ENCODE data around the gene BSND.

The BSND gene

DNA sequence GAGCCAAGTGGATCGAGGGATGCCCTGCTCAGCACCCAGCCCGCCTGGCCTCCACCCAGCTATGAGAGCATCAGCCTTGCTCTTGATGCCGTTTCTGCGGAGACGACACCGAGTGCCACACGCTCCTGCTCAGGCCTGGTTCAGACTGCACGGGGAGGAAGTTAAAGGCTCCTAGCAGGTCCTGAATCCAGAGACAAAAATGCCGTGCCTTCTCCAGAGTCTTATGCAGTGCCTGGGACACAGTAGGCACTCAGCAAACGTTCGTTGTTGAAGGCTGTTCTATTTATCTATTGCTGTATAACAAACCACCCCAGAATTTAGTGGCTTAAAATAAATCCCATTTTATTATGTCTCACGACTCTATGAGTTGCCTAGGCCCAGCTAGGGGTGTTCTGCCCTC, 6.8 kb upstream of the BSND start:
- no peak for DNase-seq (ENCODE audit: low read depth)

GRCh38 chr1:54993140-54993539, 5.6 kb upstream of the BSND start:
- no peak for DNase-seq (ENCODE audit: low read depth)

- no peak for DNase-seq (ENCODE audit: low read depth)
These were observed 4.3 kb upstream of the BSND start for GRCh38 chr1:54994355-54994990.

DNA sequence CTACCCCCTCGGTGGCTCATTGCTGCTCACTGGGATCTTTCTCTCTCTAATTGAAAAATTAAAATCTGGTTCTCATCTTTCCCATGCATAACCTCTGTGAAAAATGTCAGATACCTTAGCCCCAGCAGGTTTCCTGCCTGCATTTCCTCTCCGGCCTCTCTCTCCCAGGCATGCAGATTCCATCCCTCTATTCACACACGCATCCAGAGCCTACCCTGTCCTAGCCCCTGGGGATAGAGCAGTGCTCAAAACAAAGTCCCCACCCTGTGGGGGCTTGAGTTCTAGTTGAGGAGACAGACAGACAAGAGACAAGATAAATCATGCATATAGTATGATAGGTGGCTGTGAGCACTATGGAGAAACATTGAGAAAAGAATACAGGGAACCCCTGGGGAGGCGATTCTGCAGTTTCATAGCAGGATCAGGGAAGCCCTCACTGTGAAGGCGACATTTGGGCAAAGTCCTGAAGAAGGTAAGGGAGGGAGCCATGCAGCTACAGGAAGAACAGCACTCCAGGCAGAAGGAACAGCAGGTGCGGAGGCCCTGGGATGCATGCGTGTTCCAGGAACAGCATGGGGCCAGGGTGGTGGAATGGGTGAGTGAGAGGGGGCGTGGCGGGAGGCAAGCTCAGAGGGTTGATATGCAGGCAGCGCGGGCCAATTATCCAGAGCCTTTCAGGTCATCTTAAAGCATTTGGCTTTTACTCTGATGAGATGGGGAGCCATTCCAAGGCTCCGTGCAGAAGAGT, 3.5 kb upstream of the BSND start:
- DNase-seq (ENCODE audit: low read depth), result no peak

DNA sequence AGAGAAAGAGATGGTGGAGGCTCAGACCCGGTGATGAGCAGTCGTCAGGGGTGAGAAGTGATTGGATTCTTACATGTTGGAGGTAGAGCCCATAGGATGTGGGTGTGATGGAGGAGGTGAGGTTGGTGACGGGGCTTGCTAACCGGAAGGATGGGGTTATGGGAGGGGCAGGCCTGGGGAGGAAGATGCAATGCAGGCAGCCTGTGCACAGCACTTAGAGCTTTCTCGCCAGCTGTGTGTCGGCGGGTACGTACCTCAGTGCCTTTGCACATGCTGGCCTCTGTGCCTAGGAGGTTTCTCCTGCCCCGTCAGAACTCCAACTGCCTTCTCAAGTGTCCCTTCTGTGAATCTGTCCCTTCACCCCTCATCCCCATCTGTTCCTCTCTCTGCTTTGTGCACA, 2.9 kb upstream of the BSND start:
- DNase-seq (ENCODE audit: low read depth), result peak; percentile 15

GRCh38 chr1:54996359-54996868, 2.3 kb upstream of the BSND start:
- DNase-seq (ENCODE audit: low read depth), result peak; percentile 72

GRCh38 chr1:54996869-54997710, 1.6 kb upstream of the BSND start:
- no peak for DNase-seq (ENCODE audit: low read depth)

DNA sequence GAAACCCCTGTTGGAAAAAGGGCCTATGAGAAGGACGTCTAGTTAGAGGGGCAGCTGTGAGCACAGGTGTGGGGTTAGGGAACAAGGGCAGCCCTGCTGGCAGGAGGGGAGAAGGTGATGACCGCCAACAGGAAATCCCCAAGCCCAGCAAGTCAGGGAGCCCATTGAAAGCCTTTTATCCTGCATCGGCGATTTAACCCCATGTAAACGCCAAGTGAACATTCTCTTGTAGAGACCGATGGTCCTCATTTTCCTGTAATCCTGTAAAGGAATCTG, 1.1 kb upstream of the BSND start:
- no peak for DNase-seq (ENCODE audit: low read depth)

DNA sequence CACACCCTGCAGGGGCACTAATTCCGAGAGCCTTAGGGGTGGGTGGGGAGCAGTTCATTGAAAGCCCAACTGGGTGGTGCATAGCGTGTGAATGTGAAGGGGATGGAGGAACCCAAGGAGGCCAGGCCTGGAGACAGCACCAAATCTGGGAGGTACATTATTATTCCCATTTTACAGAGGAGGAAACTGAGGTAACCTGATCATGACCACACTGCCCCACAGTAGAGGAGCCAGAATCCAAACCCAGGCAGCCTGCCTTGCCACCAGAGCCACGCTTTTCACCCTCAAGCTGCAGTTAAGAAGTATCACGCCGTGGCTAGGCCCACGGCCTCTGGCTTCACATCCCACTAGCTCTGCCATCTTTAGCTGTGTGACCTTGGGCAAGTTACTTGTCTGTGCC, 633 bp upstream of the BSND start:
- DNase-seq (ENCODE audit: low read depth), result no peak

DNA sequence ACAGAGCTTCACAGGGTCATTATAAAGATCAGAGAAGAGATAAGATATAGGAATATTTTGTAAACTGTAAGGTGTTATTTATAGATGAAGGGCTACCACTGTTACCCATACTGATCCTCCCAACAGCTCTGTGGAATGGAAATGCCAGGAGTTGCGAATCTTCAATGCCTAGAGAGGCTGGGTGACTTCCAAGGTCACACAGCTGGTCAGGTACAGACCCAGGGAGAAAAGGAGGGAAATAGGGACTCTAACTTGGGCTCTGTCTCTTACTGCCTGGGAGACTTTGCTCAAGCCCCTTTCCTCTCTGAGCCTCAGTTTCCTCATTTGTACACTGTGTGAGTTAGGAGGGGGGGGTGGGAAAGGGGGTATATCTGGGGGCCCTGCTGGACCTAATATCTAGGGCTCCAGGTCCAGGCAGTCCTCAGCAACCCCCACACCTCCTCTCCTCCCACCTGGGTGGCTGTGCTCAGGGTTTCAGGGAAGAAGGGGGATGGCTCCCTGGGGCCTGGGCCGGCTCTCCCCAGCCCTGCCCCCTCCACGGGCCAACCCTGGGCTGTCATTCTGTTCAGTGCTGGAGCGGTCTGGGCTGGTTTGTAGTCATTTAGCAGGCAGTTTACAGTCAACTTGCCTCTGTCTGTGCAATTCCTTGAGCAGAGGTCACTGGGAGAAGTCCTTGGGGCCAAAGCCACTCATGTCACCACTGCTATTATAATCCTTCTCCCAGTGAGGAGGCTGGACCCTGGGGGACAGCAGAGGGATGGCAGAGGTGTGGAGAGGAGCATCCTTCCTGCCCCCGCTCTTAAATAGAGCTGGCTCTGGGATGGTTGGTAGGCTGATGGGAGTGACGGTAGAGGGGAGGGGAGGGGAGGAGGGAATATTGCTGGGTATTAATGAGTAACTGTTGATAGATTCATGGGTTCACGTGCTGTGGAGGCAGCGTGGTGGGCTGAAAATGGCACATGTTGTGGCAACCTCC, 1.7 kb downstream of the BSND start:
- no peak for DNase-seq (ENCODE audit: low read depth)

DNA sequence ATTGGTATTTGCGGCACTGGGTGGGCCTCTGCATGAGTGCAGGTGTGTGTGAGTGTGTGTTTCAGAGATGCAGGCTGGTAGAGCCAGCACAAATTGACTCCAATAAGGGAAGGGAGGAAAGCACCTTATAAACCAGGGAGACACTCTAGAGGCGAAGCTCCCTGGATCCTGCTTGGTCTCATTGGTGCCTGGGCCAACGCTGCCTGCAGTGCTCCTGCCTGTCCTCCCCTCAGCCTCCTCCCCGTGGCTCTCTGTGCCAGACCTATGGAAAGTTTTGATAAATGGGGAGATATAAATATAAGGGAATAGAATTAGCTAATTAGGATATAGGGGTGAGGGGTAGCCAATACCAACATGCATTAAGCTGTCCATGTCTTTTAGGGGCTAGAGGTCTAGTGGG, 2.6 kb downstream of the BSND start:
- DNase-seq (ENCODE audit: low read depth), result no peak

GRCh38 chr1:55002686-55003085, 4.0 kb downstream of the BSND start:
- no peak for DNase-seq (ENCODE audit: low read depth)

DNA sequence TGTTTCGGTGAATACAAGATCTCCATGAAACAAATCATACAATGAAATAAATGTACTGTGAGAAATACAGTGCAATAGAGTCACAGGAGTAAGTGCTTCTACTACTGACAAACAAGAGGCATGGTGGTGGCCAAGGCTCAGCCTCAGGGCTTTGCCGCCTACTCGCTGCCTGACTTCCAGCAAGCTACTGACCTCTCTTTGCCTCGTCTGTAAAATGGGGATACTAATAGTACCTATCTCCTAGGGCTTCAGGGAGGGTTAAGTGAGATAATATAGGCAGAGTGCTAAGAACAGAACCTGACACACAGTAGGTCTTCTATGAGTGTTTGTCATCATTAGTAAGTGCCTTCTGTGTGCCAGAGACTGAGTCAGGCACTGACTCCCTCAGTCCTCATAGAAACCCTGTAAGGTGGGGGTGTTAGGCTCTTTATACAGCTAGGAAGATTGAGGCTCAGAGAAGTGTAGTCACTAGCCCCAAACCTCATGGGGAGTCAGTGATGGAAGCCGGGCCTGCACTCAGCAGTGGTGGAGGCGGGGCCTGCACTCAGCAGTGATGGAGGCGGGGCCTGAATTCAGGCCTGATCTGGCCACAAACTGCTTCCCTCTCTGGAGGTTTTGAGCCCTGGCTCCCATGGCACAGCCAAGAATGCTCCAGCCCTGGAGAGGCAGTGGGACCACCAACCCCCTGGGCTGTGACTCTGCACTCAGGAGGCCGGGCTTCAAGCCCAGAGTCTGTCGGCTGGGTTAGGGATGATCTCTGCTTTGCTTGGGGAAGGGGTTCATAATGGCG, 6.8 kb downstream of the BSND start:
- DNase-seq (ENCODE audit: low read depth), result no peak

GRCh38 chr1:55006931-55007330, 8.2 kb downstream of the BSND start:
- no peak for DNase-seq (ENCODE audit: low read depth)

DNA sequence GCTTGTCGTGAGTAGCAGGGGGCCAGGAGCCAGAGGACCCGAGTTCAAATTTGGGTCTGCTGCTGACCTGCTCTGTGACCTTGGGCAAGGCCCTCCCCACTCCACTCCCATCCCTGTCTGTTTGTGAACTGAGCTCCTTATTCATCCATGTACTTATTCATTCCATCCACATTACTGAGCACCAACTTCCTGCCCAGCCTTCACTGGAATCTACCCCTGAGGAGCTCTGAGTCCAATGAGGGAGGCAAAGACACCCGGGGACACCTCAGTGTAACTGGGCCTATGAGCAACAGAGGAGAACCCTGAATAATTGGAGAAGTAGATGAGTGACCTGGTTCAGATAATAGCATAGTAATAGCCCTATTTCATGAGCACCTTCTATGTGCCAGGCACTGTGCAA, 8.9 kb downstream of the BSND start:
- DNase-seq (ENCODE audit: low read depth), result no peak

- DNase-seq (ENCODE audit: low read depth), result no peak
These were observed 11.6 kb downstream of the BSND start for GRCh38 chr1:55010194-55010886.

- no peak for DNase-seq (ENCODE audit: low read depth)
These were observed 12.1 kb downstream of the BSND start for GRCh38 chr1:55010887-55011217.

DNA sequence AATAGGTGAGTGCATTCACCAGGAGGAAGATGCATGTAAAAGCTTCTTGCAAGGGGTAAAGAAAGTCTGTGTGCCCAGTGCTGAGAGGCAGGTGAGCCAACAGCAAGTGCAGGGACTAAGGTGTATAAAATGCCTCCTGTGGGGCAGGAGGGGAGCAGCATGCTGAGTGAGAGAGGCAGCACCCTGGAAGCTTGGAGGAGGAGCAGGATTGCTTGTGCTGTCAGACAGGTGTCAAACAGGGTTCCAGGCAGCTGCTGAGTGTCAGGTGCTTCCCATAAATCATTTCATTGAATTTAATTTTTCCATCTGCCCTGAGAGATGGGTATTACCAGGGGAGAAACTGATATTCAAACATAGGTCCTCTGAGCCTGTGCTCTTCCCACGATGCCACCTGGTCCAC, 13.9 kb downstream of the BSND start:
- DNase-seq (ENCODE audit: low read depth), result no peak

- no peak for DNase-seq (ENCODE audit: low read depth)
These were observed 16.4 kb downstream of the BSND start for GRCh38 chr1:55015123-55015522.

GRCh38 chr1:55015731-55016620, 17.2 kb downstream of the BSND start:
- DNase-seq (ENCODE audit: low read depth), result no peak

Measured in activated T-helper 9 cell treated with anti-CD3 and anti-CD28 coated beads, Interleukin-2, amount 50 U/mL, for 16 hours (primary cell).